Activated T-cell treated with anti-CD3 and anti-CD28 coated beads for 4 hours (primary cell): Measurements from ENCODE around the gene KRTAP10-8.
"Not testable (repeated sequence)": the region's sequence is repeated elsewhere in the genome, so short reads cannot be mapped to it uniquely, and the experiment has no call there.

Source experiments
- DNase-seq: peaks from one replicate; pipeline ENCODE4 v3.0.0-alpha.2; 2020

KRTAP10-8 gene

DNA sequence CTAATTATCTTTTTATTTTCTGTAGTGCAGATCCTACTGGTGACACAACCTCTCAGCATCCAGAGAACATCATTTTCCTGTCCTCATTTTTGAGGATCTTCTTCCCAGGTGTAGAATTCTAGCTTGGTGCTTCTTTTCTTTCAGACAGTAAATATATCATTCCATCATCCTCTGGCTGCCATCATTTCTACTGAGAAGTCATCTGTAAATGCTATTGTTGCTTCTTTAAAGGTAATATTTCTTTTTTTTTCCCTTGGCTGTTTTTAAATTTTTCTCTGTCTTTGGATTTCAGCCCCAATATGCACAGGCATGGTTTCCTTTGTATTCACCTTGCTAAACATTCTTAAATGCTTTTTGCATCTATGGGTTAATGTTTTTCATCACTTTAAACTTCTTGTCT, 11.7 kb downstream of the KRTAP10-8 start:
- DNase-seq, result no peak

DNA sequence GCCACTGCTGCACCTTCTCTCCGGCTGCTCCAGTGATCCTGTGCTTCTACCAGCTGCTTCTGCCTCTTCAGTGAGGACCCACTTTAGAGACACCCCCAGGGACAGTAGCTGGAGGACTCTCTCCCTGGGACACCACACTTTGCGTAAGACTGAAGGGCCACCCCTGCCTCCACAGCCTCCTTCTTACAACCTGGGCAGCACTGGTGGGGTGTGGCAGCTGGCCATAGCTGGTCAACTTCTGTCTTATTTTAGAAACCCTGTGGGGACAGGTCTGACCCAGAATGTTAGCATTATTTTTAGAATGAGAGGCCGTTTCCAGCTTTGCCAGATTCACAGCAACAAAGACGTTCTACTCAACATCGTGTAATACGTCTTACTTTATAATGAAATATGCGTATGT, 13.9 kb downstream of the KRTAP10-8 start:
- DNase-seq, result no peak

DNA sequence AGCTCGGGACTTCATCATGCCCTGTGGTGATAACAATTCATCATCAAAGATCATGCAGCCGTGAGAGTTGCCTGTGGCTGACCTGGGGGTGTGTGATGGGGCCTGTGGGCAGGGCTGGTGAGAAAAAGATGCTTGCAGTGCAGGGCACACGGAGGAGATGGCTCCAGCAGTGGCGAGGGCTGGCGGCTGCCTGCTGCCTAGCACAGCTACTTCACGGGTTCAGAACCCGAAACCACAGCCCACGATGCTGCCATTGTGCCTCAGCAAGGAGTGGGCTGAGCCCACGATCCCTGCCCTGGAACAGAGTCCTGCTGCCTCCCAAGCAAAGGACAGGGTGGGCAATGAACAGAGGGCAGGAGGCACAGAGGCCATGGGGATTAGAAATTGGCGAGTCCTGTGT, 14.4 kb downstream of the KRTAP10-8 start:
- DNase-seq, result no peak

DNA sequence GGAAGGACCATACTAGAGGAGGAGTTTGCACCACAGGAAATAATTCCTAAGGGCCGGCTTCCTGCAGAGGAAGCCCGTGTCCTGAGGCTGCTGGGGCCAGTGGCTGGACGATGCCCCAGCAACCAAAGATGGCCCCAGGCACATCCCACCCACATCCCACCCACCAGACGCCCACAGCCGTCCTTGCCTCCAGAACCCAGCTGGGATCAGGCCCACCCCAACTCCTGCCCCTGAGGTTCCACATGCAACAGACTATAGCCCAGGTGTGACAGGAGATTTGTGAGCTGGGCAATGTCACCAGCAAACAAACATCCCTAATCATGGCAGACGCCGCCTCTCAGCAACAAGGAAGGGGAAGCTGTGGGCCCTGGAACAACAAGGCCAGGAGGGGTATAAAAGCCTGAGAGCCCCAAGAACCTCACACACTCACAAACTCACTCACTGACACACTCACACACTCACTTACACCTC, 14.8 kb downstream of the KRTAP10-8 start, which contains the start of gene KRTAP10-9:
KRTAP10-9 (plus strand) TSS at position 421 of the 471 bp plus-strand sequence. CDS start 79 bp downstream, outside the sequence.
- DNase-seq, result no peak

DNA sequence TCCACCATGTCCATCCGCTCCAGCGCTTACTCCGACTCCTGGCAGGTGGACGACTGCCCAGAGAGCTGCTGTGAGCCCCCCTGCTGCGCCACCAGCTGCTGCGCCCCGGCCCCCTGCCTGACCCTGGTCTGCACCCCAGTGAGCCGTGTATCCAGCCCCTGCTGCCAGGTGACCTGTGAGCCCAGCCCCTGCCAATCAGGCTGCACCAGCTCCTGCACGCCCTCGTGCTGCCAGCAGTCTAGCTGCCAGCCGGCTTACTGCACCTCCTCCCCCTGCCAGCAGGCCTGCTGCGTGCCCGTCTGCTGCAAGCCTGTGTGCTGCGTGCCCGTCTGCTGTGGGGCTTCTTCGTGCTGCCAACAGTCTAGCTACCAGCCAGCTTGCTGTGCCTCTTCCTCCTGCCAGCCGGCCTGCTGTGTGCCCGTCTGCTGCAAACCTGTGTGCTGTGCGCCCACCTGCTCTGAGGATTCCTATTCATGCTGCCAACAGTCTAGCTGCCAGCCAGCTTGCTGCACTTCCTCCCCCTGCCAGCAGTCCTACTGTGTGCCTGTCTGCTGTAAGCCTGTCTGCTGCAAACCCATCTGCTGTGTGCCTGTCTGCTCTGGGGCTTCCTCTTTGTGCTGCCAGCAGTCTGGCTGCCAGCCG, 15.4 kb downstream of the KRTAP10-8 start:
- DNase-seq, result not testable (repeated sequence)

DNA sequence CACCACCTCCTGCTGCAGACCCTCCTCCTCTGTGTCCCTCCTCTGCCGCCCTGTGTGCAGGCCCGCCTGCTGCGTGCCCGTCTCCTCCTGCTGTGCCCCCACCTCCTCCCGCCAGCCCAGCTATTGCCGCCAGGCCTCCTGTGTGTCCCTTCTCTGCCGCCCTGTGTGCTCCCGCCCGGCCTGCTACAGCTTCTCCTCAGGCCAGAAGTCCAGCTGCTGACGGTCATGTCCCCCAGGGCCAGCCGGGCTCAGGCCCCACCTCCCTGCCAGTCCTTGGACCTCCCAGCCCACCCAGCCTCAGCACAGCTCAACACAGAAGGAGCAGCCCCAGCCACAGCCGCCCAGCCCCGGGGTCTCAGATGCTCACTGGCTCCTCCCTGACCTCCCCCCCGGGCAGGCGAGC, 16.0 kb downstream of the KRTAP10-8 start:
- not testable (repeated sequence) for DNase-seq

DNA sequence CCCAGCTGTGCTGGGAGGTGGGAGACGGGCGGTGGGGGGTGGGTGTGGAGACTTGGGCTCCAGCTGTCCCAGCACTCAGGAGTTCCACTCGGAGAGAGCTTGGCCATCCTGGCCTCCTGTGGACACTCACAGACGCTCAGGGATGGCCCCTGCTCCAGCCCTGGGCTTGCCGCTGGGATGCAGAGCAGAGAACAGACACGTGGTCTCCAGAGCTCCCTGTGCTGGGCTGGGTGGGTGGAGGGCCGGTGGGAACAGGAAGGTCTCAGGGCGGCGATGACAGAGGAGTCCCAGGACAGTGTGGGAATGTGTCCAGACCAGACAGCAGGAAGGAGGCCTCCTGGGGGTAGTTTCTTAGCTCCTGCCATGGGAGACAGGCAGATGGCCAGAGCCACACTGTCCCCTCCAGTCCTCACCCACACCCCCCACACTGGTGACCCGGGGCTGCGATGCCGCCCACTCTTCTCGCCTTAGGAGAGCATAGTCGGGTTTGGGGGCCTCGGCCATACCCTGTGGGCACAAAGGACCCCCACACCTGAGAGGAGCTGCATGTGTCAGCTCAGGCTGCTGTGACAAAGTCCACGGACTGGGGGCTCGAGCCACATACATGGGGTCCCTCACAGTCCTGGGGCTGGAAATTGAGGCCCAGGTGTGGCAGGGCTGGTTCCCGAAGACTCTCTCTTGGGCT, 17.0 kb downstream of the KRTAP10-8 start:
- DNase-seq, result no peak

DNA sequence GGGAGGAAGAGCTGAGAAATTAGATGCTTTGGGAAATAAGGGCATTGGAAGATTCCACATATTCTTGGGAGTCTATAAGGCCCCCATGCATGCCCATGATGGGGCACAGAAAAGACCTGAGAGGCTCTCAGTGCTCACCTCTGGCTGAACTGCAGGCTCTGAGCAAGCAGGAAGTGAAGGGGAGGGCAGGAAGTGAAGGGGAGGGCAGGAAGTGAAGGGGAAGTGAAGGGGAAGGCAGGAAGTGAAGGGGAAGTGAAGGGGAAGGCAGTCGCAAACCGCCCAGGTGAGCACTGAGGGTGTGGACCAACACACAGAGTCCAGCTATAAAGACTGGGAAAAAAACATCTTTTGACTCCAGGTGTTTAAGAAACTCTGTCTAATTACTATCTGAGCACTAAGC, 18.6 kb downstream of the KRTAP10-8 start:
- DNase-seq, result no peak

DNA sequence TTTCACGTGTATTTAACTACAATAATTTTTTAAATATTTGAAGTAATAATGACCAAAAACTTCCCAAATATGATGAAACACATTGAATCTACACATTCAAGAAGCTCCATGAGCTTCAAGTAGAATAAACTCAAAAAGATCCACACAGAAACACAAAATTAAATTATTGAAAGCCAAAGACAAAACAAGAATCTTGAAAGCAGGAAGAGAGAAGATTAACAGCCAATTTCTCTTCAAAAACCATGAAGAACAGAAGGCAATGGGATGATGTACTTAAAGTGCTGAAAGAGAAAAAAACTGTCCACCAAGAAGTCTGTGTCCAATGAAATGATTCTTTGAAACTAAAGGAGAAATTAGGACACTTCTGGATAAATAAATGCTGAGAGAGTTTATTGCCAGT, 20.2 kb downstream of the KRTAP10-8 start:
- no peak for DNase-seq

DNA sequence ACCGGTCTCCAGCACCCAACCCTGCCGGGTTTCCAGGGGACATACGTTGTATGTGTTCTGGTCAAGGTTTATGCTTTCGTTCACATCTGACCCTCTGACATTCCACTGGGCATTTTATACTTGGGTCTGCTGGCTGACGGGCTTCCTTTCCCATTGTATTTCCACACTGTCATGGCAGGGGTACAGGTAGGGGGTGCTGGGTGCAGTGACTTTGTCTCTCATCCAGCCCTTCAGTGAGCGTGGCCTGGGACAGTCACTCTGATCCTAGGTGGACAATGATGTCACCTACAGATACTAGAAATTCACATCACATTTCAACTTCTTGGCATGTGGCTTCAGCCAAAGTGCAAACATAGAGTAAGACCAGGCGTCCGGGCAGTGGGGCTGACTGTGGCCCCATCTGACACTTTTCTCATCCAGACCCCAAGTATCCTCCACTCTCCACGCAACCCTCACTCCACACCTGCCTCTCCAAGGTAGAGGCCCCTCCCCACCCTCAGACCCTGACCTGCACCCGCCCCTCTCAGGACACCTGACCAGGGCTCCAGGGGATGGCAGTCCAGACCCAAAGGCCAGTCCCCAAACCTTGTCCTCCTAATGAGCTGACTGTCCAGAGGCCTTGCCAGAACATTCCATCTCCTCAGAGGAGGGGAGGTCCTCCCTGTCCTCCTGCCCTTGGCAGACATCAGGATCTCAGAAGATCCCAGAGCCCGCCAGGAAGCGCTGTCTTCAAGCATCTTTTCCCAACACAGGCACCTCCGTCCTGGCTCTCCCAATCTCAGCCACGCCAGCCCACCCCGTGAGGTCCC, 24.5 kb downstream of the KRTAP10-8 start:
- no peak for DNase-seq

DNA sequence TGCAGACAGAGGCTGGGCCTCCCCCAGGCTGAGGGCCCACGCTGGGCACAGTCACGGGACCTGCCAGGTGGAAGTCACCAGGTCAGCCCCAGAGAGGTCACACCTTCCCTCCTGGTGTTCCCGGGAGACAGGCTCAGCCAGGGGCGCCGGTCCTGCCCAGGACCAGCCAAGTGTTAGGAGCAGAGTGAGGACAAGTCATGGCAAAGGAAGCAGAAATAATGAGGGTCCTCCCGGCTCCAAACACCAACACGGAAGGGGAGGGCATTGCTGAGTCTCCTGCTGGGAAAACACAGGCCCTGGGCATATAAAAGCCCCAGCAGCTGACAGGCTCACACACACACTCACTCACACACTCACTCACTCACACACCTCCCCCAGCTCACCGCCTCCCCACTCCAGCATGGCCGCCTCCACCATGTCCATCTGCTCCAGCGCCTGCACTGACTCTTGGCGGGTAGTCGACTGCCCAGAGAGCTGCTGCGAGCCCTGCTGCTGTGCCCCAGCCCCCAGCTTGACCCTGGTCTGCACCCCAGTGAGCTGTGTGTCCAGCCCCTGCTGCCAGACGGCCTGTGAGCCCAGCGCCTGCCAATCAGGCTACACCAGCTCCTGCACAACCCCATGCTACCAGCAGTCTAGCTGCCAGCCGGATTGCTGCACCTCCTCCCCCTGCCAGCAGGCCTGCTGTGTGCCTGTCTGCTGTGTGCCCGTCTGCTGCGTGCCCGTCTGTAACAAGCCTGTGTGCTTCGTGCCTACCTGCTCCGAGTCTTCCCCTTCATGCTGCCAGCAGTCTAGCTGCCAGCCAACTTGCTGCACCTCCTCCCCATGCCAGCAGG, 25.4 kb downstream of the KRTAP10-8 start, which contains the start of gene KRTAP10-10:
KRTAP10-10 (plus strand) TSS at position 339 of the 833 bp plus-strand sequence; CDS start at position 401, 62 bp downstream.
- DNase-seq, result no peak

DNA sequence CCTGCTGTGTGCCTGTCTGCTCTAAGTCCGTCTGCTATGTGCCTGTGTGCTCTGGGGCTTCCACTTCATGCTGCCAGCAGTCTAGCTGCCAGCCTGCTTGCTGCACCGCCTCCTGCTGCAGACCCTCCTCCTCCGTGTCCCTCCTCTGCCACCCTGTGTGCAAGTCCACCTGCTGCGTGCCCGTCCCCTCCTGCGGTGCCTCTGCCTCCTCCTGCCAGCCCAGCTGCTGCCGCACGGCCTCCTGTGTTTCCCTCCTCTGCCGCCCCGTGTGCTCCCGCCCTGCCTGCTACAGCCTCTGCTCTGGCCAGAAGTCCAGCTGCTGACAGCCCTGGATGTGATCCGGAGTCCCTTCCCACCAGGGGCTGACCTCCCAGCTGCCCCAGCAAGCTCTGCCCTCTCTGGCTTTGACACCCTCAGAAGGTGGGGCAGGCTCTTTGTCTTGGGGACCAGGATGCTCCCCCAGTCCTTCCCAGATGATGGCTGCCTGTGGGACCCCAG, 26.0 kb downstream of the KRTAP10-8 start:
- not testable (repeated sequence) for DNase-seq

DNA sequence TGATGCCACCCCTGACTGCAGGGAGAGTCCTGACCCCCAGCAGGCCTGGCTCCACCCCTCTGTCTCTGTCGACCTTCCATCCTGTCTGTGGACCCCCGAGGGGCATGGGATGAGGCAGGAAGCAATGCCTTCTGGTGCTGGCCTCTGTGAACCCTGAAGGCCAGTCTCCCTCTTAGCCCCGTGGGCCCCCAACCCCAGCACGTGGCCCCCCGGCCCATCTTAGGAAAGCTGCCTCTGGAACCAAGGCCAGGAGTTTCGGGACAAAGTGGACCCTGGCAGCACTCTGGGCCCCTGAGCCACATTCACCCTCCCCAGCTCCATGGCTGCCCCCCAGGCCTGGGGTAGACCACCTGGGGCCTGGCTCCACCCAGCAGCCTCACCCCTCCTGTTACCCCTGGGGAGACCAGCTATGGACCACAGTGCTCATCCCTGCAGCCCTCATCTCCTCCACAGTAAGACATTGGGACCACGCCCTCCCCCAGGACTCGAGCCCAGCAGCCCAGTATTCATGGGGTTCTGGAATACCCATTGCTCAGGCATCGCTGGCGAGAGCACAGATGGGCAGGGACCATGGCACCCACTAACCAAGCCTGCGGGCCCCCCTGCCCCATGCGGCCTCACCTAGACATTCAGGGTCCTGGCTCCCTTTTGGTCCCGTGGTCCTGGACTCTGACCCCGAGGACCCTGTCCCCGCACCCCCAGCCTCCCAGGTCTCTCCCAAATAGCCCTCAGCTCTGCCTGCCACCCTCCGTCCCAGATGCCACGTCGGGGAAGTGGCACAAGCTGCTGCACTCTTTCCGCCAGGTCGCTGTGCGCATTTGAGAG, 26.8 kb downstream of the KRTAP10-8 start:
- not testable (repeated sequence) for DNase-seq

DNA sequence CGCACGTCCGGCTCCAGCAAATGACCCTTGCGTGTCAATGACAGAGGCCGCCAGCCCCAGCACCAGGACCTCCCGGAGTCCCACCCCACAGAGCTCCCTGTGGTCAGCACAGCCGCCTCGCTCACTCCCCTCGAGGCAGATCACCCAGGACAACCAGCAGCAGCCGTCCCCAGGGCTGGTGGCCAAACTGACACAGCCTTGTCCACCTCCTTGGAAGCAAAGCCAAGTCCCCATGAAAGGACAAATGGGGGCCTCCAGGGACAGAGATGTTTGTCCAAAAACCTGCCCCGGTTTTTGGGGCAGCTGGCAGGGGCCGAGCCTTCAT, 27.4 kb downstream of the KRTAP10-8 start:
- DNase-seq, result no peak

DNA sequence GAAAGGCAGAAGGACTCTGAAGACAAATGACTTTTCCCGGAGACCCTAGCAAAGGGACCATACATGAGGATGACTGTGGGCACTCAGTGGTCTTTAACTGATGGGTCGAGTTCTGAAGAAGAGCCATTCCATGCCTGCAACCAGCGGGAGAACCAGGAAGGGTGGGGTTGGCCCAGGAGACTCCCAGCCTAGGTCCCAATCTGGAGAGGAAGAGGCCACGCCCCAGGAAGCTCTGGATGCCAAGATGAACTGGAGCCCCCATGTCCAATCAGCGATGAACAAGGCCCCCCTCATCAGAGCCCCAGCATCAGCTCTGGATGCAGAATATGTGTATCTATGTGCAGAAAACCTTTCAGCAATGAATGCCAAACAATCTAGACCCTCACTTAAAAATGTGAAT, 28.9 kb downstream of the KRTAP10-8 start:
- no peak for DNase-seq

DNA sequence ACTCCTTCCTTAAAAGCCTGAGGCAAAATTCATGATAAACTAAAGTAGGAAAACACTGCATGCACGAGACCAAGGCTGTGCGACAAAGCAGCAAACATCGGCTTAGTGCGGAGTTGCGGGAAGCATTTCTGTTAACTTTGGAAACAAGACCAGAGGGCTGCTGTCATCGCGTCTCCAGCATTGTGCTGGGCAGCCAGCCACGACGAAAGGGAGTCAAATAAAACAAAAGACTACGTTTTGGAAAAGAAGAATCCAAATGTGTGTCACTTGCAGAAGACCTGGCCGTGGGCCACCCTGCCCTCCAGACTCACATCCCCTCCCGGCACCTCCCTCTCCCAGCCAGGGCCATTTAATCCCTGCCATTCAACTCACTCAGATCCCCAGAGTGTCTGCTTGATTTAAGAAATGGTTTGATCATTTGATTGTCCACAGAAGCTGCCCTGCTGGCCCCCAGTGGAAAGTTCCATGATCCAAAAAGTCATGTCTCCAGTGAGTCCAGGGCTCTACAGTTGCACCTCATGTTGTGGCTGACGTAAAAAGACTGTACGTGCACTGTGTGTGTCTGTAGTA, 31.9 kb downstream of the KRTAP10-8 start:
- no peak for DNase-seq

DNA sequence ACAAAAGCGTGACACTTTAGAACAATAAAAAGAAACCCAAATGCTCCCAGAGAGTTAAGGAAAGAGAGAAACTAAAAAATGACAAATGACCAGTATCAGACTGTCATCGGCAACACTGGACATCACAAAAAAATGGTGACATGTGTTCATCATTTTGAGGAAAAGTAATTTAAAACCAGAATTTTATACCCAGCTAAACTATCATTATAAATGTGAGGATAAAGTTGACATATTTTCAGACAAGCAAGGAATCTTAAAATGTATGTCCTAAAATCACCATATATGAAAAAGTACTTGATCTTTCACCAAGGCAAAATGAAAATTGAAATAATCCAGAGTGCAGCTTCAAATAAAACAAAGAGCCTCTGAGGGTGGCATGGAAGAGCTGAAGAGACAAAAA, 33.0 kb downstream of the KRTAP10-8 start:
- no peak for DNase-seq

DNA sequence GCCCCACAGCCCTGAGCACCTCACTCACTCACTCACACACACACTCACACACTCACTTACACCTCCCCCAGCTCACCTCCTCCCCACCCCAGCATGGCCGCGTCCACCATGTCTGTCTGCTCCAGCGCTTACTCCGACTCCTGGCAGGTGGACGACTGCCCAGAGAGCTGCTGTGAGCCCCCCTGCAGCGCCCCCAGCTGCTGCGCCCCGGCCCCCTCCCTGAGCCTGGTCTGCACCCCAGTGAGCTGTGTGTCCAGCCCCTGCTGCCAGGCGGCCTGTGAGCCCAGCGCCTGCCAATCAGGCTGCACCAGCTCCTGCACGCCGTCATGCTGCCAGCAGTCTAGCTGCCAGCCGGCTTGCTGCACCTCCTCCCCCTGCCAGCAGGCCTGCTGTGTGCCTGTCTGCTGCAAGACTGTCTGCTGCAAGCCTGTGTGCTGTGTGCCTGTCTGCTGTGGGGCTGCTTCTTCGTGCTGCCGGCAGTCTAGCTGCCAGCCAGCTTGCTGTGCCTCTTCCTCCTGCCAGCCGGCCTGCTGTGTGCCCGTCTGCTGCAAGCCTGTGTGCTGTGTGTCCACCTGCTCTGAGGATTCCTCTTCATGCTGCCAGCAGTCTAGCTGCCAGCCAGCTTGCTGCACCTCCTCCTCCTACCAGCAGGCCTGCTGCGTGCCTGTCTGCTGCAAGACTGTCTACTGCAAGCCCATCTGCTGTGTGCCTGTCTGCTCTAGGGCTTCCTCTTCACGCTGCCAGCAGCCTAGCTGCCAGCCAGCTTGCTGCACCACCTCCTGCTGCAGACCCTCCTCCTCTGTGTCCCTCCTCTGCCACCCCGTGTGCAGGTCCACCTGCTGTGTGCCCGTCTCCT, 34.7 kb downstream of the KRTAP10-8 start, which contains the start of gene KRTAP10-11:
KRTAP10-11 (plus strand) TSS at position 49 of the 856 bp plus-strand sequence; CDS start at position 94, 45 bp downstream.
- DNase-seq, result not testable (repeated sequence)

DNA sequence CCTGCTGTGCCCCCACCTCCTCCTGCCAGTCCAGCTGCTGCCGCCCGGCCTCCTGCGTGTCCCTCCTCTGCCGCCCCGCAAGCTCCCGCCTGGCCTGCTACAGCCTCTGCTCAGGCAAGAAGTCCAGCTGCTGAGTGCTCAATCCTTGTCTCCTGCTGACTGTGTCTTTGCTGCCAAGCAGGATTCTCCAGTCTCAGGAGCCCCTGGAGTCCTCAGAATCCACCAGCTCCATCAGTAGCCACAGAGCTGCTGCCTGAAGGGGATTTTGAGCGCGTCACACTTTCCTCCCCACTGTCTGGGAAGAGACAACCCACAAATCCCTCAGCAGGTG, 35.3 kb downstream of the KRTAP10-8 start:
- no peak for DNase-seq
